ENCODE measurements around the gene PCYOX1L.
"Not testable (repeated sequence)": the region's sequence is repeated elsewhere in the genome, so short reads cannot be mapped to it uniquely, and the experiment has no call there.

The PCYOX1L gene

GRCh38 chr5:149382517-149383220 is 24.8 kb downstream of the PCYOX1L start:
- in situ Hi-C loops (cut with MboI; ENCODE audit: low sequenced_read_pairs): loop anchor here (10.0 kb wide), 1 partner anchor 52 kb away; no protein-coding TSS in a partner anchor

GRCh38 chr5:149383399-149383798 is 25.6 kb downstream of the PCYOX1L start:
- in situ Hi-C loops (cut with MboI; ENCODE audit: low sequenced_read_pairs): loop anchor here (10.0 kb wide), 1 partner anchor 51 kb away; no protein-coding TSS in a partner anchor

GRCh38 chr5:149386166-149386565 is 28.3 kb downstream of the PCYOX1L start:
- in situ Hi-C loops (cut with MboI; ENCODE audit: low sequenced_read_pairs): loop anchor here (10.0 kb wide), 1 partner anchor 49 kb away; no protein-coding TSS in a partner anchor

GRCh38 chr5:149387081-149387631 is 29.3 kb downstream of the PCYOX1L start:
- in situ Hi-C loops (cut with MboI; ENCODE audit: low sequenced_read_pairs): loop anchor here (10.0 kb wide), 1 partner anchor 48 kb away; no protein-coding TSS in a partner anchor

GRCh38 chr5:149387982-149388381 is 30.1 kb downstream of the PCYOX1L start:
- in situ Hi-C loops (cut with MboI; ENCODE audit: low sequenced_read_pairs): loop anchor here (10.0 kb wide), 1 partner anchor 47 kb away; no protein-coding TSS in a partner anchor

DNA sequence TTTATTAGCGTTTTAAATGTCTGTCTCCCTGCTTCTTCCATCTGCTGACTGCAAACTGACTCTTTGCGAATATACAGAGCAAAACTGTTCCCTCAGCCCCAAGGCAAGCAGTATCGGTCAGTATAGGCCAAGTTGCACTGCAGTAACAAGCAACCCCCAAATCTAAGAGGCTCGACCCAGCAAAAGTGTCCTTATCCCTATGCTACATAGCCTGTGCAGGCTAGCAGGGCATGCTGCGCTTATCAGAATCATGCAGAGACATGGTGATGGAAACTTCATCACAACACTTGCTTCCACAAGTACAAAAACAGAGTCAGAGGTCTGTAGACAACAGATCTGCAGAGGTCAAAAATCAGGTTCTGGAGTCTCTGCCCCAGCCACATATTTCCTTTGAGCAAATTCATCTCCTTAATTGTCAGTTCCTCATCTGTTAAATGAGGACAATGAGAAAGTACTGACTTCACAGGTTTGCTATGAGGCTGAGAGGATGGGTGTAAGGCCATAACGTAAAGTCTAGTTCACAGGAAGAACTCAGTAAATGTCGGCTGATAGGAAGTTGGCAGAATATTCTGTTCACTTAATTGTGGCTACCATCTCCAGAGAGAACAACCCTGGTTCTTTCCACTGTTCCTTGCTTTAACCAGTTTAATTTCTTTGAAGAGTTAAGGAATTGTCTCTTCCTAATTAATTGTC is 30.8 kb downstream of the PCYOX1L start:
- in situ Hi-C loops (cut with MboI; ENCODE audit: low sequenced_read_pairs): loop anchor here (10.0 kb wide), 1 partner anchor 46 kb away; no protein-coding TSS in a partner anchor

- in situ Hi-C loops (cut with MboI; ENCODE audit: low sequenced_read_pairs): loop anchor here (10.0 kb wide), 1 partner anchor 45 kb away; no protein-coding TSS in a partner anchor
These were observed 32.0 kb downstream of the PCYOX1L start for GRCh38 chr5:149389552-149390495.

DNA sequence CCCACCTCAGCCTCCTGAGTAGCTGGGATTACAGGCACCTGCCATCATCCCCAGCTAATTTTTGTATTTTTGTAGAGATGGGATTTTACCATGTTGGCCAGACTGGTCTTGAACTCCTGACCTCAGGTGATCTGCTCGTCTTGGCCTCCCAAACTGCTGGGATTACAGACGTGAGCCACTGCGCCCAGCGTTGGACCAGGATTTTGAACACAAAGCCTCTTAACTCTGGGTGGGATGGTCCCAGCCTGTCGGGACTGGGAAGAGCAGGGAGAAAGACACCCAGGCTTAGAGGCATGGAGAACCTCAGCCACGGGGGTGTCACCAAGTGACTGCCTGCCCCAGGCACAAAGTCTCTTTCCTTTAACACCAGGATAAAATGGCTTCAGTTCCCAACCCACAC is 33.2 kb downstream of the PCYOX1L start:
- in situ Hi-C loops (cut with MboI; ENCODE audit: low sequenced_read_pairs): not testable (repeated sequence)

DNA sequence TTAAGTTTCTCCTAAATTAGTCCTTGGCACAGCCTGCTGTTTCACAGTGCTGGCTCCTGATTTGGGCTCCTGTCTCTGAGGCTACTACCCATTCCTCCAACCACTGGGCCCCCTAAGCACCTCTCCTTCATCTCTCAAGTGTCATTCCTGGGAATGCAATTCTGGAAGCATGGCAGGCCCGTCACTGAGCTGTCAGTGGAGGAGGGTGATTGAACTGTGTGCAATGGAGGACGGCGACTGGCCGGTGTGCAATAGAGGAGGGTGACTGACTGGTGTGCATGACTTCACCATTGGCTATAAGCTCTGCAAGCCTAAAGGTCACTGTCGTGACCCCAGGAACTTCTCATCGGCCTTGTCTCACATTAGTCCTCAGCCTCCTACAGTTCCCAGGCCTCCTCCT is 33.7 kb downstream of the PCYOX1L start:
- in situ Hi-C loops (cut with MboI; ENCODE audit: low sequenced_read_pairs): no loop called here

DNA sequence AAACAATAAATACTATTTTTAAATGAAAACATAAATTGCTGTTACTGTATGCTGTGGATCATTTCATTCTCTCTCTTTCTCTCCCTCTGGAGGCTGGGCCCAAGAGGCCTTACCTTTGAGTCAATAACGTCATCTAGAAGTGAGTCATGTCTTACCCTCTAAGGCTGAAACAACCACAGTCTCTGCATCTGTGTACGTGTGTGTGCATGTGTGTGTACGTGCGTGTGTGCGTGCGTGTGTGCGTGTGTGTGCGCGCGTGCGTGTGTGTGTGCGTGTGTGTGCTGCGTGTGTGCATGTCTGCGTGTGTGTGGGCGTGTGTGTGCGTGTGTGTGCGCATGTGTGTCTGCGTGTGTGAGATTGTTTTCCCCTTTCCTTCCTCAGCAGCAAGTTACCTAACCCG is 34.9 kb downstream of the PCYOX1L start:
- in situ Hi-C loops (cut with MboI; ENCODE audit: low sequenced_read_pairs): no loop called here

- in situ Hi-C loops (cut with MboI; ENCODE audit: low sequenced_read_pairs): not testable (repeated sequence)
These were observed 37.1 kb downstream of the PCYOX1L start for GRCh38 chr5:149394996-149395395.

DNA sequence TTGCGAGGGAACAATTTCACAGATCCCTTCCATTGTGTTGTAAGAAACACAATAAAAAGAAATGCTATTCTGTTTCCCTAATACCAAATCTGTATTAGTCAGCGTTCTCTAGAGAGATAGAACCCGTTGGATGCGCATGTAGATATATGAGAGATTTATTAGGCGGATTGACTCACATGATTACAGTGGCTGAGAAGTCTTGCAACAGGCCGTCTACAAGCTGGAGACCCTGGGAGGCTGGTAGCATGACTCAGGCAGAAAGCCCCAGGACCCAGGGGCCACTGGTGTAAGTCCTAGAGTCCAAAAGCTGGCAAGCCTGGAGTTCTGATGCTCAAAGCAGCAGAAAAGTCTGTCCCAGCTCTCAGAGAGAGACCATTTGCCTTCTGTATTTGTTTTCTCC is 39.7 kb downstream of the PCYOX1L start:
- in situ Hi-C loops (cut with MboI; ENCODE audit: low sequenced_read_pairs): no loop called here

DNA sequence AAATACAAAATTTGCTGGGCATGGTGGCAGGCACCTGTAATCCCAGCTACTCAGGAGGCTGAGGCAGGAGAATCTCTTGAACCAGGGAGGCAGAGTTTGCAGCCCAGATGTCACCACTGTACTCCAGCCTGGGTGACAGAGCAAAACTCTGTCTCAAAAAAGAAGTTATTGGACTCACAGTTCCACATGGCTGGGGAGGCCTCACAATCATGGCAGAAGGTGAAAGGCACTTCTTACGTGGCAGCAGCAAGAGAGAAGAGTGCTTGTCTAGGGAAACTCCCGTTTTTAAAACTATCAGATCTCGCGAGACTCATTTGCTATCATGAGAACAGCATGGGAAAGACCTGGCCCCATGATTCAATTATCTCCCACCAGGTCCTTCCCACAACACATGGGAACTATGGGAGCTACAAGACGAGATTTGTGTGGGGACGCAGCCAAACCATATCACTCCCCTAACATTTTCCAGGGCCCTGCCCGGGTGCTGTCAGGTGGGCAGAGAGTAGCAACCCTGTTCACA is 41.0 kb downstream of the PCYOX1L start:
- in situ Hi-C loops (cut with MboI; ENCODE audit: low sequenced_read_pairs): not testable (repeated sequence)

GRCh38 chr5:149399775-149400174 is 41.9 kb downstream of the PCYOX1L start:
- in situ Hi-C loops (cut with MboI; ENCODE audit: low sequenced_read_pairs): no loop called here

GRCh38 chr5:149400304-149400703 is 42.5 kb downstream of the PCYOX1L start:
- in situ Hi-C loops (cut with MboI; ENCODE audit: low sequenced_read_pairs): no loop called here

DNA sequence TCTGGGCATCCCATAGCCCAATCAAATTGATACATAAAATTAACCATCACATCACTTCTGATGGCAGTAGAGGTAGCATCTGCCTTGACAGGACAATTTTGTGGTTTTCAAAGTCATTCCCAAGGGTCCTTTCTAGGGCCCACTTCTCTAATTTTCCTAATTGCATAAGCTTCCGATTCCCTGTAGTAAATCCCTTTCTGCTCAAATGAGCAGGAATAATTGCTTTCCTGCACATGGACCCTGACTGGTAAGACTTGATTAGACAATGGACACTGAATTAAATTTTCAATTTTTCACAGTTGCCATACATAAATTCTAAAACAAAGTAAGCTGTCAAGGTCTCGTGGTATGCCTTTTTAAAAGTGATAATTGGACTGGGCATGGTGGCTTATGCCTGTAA is 43.2 kb downstream of the PCYOX1L start:
- in situ Hi-C loops (cut with MboI; ENCODE audit: low sequenced_read_pairs): no loop called here

DNA sequence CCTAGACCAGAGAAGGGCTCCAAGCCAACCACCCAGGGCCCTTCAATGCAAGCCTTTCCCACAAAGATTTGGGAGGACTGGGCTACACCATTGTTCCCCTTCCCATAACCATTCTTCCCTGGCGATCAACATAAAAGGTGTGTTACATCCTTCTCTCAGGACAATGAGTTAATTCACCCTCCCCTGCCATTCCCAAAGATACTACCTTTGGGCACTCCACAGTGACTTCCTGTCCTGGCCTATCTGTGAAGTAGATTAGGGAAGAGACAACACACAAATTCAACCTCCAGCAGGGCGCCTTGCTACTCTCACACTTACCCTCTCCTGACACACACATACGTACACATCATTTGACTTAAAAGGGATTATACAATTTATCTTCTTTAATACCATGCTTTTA is 44.4 kb downstream of the PCYOX1L start:
- in situ Hi-C loops (cut with MboI; ENCODE audit: low sequenced_read_pairs): no loop called here

GRCh38 chr5:149403923-149404745 is 46.3 kb downstream of the PCYOX1L start:
- in situ Hi-C loops (cut with MboI; ENCODE audit: low sequenced_read_pairs): no loop called here

DNA sequence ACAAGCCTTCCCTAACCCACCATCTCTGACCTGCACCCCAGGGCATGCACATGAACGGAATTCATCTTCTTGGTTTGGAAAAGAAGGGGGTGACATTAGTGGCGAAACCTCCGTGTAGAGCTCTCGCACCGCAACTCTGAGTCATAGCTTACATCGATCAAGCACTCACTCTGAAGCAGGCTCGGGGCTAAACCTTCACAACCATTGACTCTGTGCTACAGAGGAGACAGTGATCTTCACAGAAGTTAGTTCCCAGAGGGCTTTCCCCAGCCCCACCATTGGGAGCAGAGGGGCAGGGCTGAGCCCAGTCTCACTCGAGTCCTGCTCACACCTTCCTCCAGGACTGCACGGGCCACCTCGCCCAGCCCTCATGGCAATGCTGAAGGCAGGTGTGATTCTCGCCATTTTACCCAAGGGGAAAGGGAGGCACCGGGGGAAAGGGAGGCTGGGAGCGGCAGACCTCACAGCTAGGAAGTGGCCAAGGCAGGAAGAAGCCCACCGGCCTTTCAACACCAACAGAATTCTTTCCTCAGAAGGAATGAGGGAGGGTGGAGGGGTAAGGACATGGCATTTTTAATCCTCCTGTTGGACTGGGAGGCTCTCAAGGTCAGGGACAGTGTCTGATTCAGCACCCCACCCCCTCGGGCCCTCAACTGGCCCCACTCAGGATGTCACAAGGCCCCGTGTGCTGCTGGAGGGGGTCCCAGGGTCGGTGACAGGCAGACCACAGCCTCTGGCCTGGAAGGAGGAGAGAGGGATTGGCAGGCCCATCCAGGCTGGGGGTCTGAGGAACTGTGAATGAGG is 47.1 kb downstream of the PCYOX1L start:
- in situ Hi-C loops (cut with MboI; ENCODE audit: low sequenced_read_pairs): no loop called here

Measured in HL-60/S4 treated with retinoic acid at 250 ng/mL for 4 days and 3 days (cell line).